Spleen (tissue), 11 donors: ENCODE results near the gene NT5DC4. TPM values are rescaled to one million over a fixed set of nuclear protein-coding genes. Genes with fewer than 3 reads are reported as not detected.

ENCODE experiments used
- DNase-seq: peaks from one replicate; pipeline ENCODE4 v3.0.0-alpha.2; 2020
- H3K27ac ChIP-seq, 8 donors: fragments of 200-600 bp; sonication (generic) in 7 of 8; 1 replicate in 4 of 8; 2 replicates in 4 of 8; pipeline versions ENCODE4 v1.5.0 to v1.8.0; 2016 to 2021; ENCODE audit warnings: inconsistent platforms in 4 of 8, mild to moderate bottlenecking in 4 of 8, moderate library complexity in 1 of 8
- H3K27me3 ChIP-seq, 7 donors: fragments of 200-600 bp; sonication (generic) in 6 of 7; replicated peaks in 1 of 7; 1 replicate in 4 of 7; 2 replicates in 3 of 7; pipeline versions ENCODE4 v1.5.0 to v1.8.0; 2016 to 2021; ENCODE audit warnings: inconsistent platforms in 3 of 7, mild to moderate bottlenecking in 1 of 7
- H3K36me3 ChIP-seq, 6 donors: fragments of 200-600 bp; sonication (generic) in 5 of 6; 1 replicate in 4 of 6; 2 replicates in 2 of 6; pipeline versions ENCODE4 v1.5.0 to v1.8.0; 2016 to 2021; ENCODE audit warnings: inconsistent platforms in 2 of 6
- H3K4me1 ChIP-seq, 6 donors: fragments of 200-600 bp; sonication (generic) in 5 of 6; 1 replicate in 3 of 6; 2 replicates in 3 of 6; pipeline versions ENCODE4 v1.5.0 to v1.8.0; 2016 to 2021; ENCODE audit warnings: inconsistent platforms in 3 of 6
- H3K4me3 ChIP-seq, 8 donors: fragments of 200-600 bp; sonication (generic) in 7 of 8; 1 replicate in 4 of 8; 2 replicates in 4 of 8; pipeline versions ENCODE4 v1.5.0 to v1.8.0; 2016 to 2021; ENCODE audit warnings: inconsistent platforms in 4 of 8, mild to moderate bottlenecking in 4 of 8, moderate library complexity in 2 of 8
- H3K9me3 ChIP-seq, 8 donors: fragments of 200-600 bp; sonication (generic) in 7 of 8; 1 replicate in 4 of 8; 2 replicates in 4 of 8; pipeline versions ENCODE4 v1.5.0 to v1.8.0; 2016 to 2021; ENCODE audit warnings: inconsistent platforms in 4 of 8
- POLR2A ChIP-seq, 3 donors: fragments of 450-650 bp; IDR thresholded peaks; one replicate each; pipeline ENCODE4 v1.5.1; 2017; ENCODE audit warnings: antibody characterized with exemption in 3 of 3, mild to moderate bottlenecking in 1 of 3
- POLR2AphosphoS5 ChIP-seq, 3 donors: sonication (generic); formaldehyde crosslinking; IDR thresholded peaks; one replicate each; pipeline ENCODE4 v1.5.1; 2017; ENCODE audit warnings: antibody characterized with exemption in 3 of 3
- WGBS, 5 donors: extraction: QIAGEN DNeasy Blood & Tissue Kit in 3 of 5; methylation state at CpG; one replicate each; pipeline versions ENCODE4 v1.1.5 to v1.1.7; 2013 to 2018; 5-methylcytosine and 5-hydroxymethylcytosine counted together
- intact Hi-C: fragments of 100-400 bp; cut with DNase I; formaldehyde crosslinking; loops from one replicate; pipeline ENCODE4 v1.15.0; 2023; ENCODE audit warnings: low total_unique reads
- polyA plus RNA-seq, 3 donors: library from polyadenylated mRNA; stranded (reverse); fragments of 200-250 nt; gene quantifications; one replicate each; pipeline ENCODE4 v1.2.1, GENCODE V29; 2013
- total RNA-seq, 7 donors: library from RNA; depleted of rRNA in 3 of 7; stranded (reverse); fragments of >200 nt in 3 of 7; fragmentation: NEBNext Ultra II Directional in 4 of 7; extraction: Animal tissue kit (Norgen Biotek cat#: 25700) in 4 of 7; gene quantifications; one replicate each; pipeline versions ENCODE4 v1.1.0 to v1.2.1, GENCODE V29; 2016 to 2021
- TF ChIP-seq, protein P1 (sequence below), 11 experiments: fragments of 200-600 bp in 7 of 11; fragments of 450-650 bp in 4 of 11; sonication (generic) in 4 of 11; IDR thresholded peaks in 8 of 11; conservative IDR thresholded peaks in 3 of 11; 1 replicate in 7 of 11; 2 replicates in 4 of 11; pipeline versions ENCODE4 v1.4.0 to v1.8.0; 2016 to 2021; ENCODE audit warnings: antibody characterized with exemption in 11 of 11, inconsistent platforms in 4 of 11, mild to moderate bottlenecking in 1 of 11
- donor health status: healthy with polysubstance abuse.
- donor health status: DM: no; HTN: no; CAD: no; lungs with moderate emphysema.
- donor health status: DM: no; HTN: no; CAD: no.
- donor health status: Bipolar disorder and iron deficiency.
- donor health status: healthy.
- donor health status: DM: no; HTN: no; CAD: no.
- donor health status: DM: yes; HTN: yes; CAD: no.

The NT5DC4 gene
- total and polyA plus RNA-seq, 10 donors = 0.28 to 3.8 (median 1.6) TPM

DNA sequence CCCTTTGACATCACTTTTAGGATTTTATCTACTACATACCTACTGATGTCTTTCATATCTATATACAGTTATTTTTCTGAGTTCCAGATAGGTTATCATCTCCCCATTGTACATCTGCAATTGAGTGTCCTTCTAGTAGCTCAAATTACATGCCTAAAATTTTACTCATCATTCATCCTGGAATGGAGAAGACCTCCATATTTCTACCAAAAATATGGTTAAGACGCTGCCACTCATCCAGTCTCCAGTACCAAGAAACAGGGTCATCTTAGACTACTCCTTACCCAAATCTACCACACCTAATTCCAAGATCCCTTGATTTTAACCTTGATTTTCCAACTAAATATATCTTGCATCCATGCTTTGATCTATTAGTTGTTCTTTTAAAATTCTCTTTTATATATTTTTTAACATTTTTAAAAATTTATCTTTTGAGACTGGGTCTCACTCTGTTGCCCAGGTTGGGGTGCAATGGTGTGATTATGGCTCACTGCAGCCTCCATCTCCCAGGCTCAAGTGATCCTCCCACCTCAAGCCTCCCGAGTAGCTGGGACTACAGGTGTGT, 52.2 kb downstream of the NT5DC4 start:
- intact Hi-C loops = no loop called here
- H3K27ac ChIP-seq = no peak overlapping the region
- WGBS, 5 donors = 41 to 73% (median 62%) methylated on average over 2 of the region's 2 CpGs
- no peaks in the 10 kb centered on the region for H3K9me3 ChIP-seq
- H3K4me3 ChIP-seq = no peak overlapping the region
- no peak for DNase-seq
- no peak for TF ChIP-seq POLR2A (IDR thresholded peaks at IDR 0.05)
- TF ChIP-seq, protein P1, sequence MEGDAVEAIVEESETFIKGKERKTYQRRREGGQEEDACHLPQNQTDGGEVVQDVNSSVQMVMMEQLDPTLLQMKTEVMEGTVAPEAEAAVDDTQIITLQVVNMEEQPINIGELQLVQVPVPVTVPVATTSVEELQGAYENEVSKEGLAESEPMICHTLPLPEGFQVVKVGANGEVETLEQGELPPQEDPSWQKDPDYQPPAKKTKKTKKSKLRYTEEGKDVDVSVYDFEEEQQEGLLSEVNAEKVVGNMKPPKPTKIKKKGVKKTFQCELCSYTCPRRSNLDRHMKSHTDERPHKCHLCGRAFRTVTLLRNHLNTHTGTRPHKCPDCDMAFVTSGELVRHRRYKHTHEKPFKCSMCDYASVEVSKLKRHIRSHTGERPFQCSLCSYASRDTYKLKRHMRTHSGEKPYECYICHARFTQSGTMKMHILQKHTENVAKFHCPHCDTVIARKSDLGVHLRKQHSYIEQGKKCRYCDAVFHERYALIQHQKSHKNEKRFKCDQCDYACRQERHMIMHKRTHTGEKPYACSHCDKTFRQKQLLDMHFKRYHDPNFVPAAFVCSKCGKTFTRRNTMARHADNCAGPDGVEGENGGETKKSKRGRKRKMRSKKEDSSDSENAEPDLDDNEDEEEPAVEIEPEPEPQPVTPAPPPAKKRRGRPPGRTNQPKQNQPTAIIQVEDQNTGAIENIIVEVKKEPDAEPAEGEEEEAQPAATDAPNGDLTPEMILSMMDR (IDR thresholded peaks at IDR 0.05 in 8 of 11, conservative IDR thresholded peaks at IDR 0.05 in 3 of 11) = no peak
- no peak for TF ChIP-seq POLR2AphosphoS5 (IDR thresholded peaks at IDR 0.05)
- no peaks in the 10 kb centered on the region for H3K36me3 ChIP-seq
- no peaks in the 10 kb centered on the region for H3K27me3 ChIP-seq
- peaks cover 0 to 18% (median 5%) of the 10 kb centered on the region in 6 donors for H3K4me1 ChIP-seq

DNA sequence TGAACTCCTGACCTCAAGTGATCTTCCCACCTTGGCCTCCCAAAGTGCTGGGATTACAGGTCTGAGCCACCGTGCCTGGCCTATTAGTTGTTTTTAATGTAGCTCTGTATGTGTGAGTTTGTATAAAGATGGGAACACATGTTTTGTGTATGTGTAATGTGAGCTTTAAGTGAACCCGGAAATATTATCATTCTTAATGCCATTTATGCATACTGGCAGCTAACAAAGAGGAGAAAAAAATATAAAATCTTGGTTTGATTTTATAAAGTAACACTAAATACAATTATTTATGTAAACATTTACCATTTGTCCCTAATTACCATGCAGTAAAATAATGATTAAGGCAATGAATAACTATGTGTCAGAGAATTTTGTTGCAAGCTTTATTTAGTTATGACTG, 52.7 kb downstream of the NT5DC4 start:
- no peak overlapping the region for H3K27ac ChIP-seq
- TF ChIP-seq, protein P1 (IDR thresholded peaks at IDR 0.05 in 8 of 11, conservative IDR thresholded peaks at IDR 0.05 in 3 of 11) = no peak
- no peak for TF ChIP-seq POLR2AphosphoS5 (IDR thresholded peaks at IDR 0.05)
- TF ChIP-seq POLR2A (IDR thresholded peaks at IDR 0.05) = no peak
- H3K27me3 ChIP-seq = no peaks in the 10 kb centered on the region
- no peak for DNase-seq
- peaks cover 0 to 13% (median under 1%) of the 10 kb centered on the region in 6 donors for H3K4me1 ChIP-seq
- WGBS, 5 donors = 79 to 92% (median 89%) methylated on average over 2 of the region's 2 CpGs
- no peaks in the 10 kb centered on the region for H3K36me3 ChIP-seq
- no peak overlapping the region for H3K4me3 ChIP-seq
- intact Hi-C loops = no loop called here
- no peaks in the 10 kb centered on the region for H3K9me3 ChIP-seq

DNA sequence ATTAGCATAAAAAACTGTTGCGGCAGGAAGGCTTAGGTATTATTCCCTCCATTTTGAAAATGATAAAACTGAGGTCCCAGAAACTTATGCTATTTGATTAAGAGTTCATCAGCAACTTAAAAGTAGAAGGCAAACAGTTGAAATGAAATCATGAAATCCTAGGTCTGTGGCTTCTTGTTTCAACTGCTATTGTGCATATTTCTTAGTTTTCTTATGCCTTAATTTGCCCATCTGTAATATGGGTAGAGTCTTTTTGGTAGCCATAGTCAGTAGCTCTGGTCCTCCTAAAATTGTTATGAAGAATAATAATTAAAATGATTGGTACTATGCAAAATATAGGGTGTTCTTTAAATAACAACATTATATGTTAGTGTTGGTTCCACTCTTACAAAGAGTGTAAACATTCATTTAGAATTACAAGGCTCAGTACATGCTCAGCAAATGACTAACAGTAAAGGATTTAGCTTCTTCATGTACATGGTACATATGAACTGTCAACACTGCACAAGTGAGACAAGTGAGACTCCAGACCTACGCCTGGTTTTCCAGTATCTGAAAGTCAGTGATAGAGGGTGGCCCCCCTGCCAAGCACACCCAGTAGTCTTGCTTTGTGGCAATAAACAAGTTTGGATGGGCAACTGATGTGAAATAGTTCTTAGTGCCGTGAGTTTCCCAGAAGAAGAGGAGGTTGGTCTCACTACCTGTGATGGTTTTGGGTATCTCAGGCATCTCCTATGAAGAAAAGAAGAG, 53.9 kb downstream of the NT5DC4 start:
- H3K4me1 ChIP-seq = peaks cover 0 to 9% (median 0%) of the 10 kb centered on the region in 6 donors
- H3K27ac ChIP-seq = no peak overlapping the region
- DNase-seq = no peak
- no peak for TF ChIP-seq POLR2AphosphoS5 (IDR thresholded peaks at IDR 0.05)
- TF ChIP-seq, protein P1 (IDR thresholded peaks at IDR 0.05 in 8 of 11, conservative IDR thresholded peaks at IDR 0.05 in 3 of 11) = no peak
- no peaks in the 10 kb centered on the region for H3K9me3 ChIP-seq
- H3K4me3 ChIP-seq = no peak overlapping the region
- 92 to 99% (median 97%) methylated on average over 3 of the region's 3 CpGs for WGBS, 5 donors
- intact Hi-C loops = no loop called here
- H3K36me3 ChIP-seq = no peaks in the 10 kb centered on the region
- no peaks in the 10 kb centered on the region for H3K27me3 ChIP-seq

DNA sequence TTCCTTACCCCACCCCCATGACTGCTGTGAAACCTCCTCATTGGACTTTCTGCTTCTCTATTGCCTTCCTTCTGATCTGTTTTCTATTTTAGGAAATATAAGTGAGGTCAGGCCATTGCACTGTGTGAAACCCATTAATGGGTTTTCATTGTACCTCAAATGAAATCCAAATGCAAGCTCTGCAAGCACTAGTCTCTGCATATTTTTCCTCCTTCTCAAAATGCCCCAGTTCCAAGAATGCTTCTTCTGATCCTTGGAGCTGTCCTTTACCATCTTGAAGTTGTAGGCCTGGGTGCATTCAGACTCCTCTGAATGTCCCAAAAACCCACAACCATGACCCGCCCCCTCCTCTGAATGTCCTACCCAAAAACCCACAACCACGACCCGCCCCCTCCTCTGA, 55.3 kb downstream of the NT5DC4 start:
- Histone ChIP-seq H3K4me3 (no peak overlapping the region), H3K9me3 (no peaks in the 10 kb centered on the region), H3K4me1 (peaks cover 0 to 11% (median 0%) of the 10 kb centered on the region in 6 donors), H3K27ac (no peak overlapping the region), H3K27me3 (no peaks in the 10 kb centered on the region), H3K36me3 (no peaks in the 10 kb centered on the region)
- DNase-seq = no peak
- intact Hi-C loops = no loop called here
- WGBS, 5 donors = 26 to 45% (median 35%) methylated on average over 2 to 3 of the region's 3 CpGs
- TF ChIP-seq, protein P1 (IDR thresholded peaks at IDR 0.05 in 8 of 11, conservative IDR thresholded peaks at IDR 0.05 in 3 of 11) = no peak
- TF ChIP-seq POLR2A (IDR thresholded peaks at IDR 0.05) (no peak), POLR2AphosphoS5 (IDR thresholded peaks at IDR 0.05) (no peak)
